SK-MEL-5 (cell line): ENCODE results near the gene MKNK2. TPM values are rescaled to one million over a fixed set of nuclear protein-coding genes. Genes with fewer than 3 reads are reported as not detected.

ENCODE experiments used
- DNase-seq: peaks from one replicate; pipeline ENCODE4 v3.0.0-alpha.2; 2016; ENCODE audit warnings: low read depth, low spot score
- in situ Hi-C: cut with HindIII; loops from 2 replicates; pipeline ENCODE4 v1.10.0; 2016; ENCODE audit warnings: low sequenced_read_pairs, high pct_unique_total_duplicates, low pct_unique_long_range_greater_than_20kb
- total RNA-seq: library from RNA; depleted of rRNA; stranded (reverse); fragments of >200 nt; shearing (Covaris generic); gene quantifications from 2 replicates; pipeline ENCODE4 v1.2.3, GENCODE V29; 2014

Gene MKNK2
- total RNA-seq, 1 experiment from 2014 or later = 22.2 TPM

- in situ Hi-C loops = no loop called here
- no peak for DNase-seq
Measured at GRCh38 chr19:2048959-2049740, 1.9 kb downstream of the MKNK2 start.

GRCh38 chr19:2048104-2048958, 2.7 kb downstream of the MKNK2 start:
- in situ Hi-C loops = no loop called here
- DNase-seq = no peak

GRCh38 chr19:2047449-2048103, 3.5 kb downstream of the MKNK2 start:
- no peak for DNase-seq

GRCh38 chr19:2047076-2047448, 4.0 kb downstream of the MKNK2 start:
- DNase-seq = no peak
- in situ Hi-C loops = no loop called here

More at GRCh38 chr19:2047449-2048103, 3.5 kb downstream of the MKNK2 start:
- in situ Hi-C loops = no loop called here

GRCh38 chr19:2046046-2046907, 4.8 kb downstream of the MKNK2 start:
- in situ Hi-C loops = no loop called here
- DNase-seq = no peak

GRCh38 chr19:2045501-2046045, 5.5 kb downstream of the MKNK2 start:
- no peak for DNase-seq
- in situ Hi-C loops = no loop called here

- in situ Hi-C loops = no loop called here
- DNase-seq = no peak
Measured at GRCh38 chr19:2044709-2045500, 6.1 kb downstream of the MKNK2 start.

GRCh38 chr19:2043961-2044708, 6.9 kb downstream of the MKNK2 start:
- no peak for DNase-seq

GRCh38 chr19:2043251-2043641, 7.8 kb downstream of the MKNK2 start:
- in situ Hi-C loops = no loop called here
- DNase-seq = no peak

More at GRCh38 chr19:2043961-2044708, 6.9 kb downstream of the MKNK2 start:
- in situ Hi-C loops = no loop called here

- in situ Hi-C loops = no loop called here
Measured at GRCh38 chr19:2042485-2043250, 8.4 kb downstream of the MKNK2 start.

GRCh38 chr19:2041683-2042484, 9.2 kb downstream of the MKNK2 start:
- peak; percentile 89 for DNase-seq
- in situ Hi-C loops = no loop called here

More at GRCh38 chr19:2042485-2043250, 8.4 kb downstream of the MKNK2 start:
- no peak for DNase-seq

GRCh38 chr19:2041433-2041682, 9.7 kb downstream of the MKNK2 start:
- no peak for DNase-seq
- in situ Hi-C loops = no loop called here

- DNase-seq = no peak
- in situ Hi-C loops = no loop called here
Measured at GRCh38 chr19:2040647-2041432, 10.2 kb downstream of the MKNK2 start.
